Spinal cord (tissue), 10 donors: Measurements from ENCODE around the gene ATXN1. TPM values are rescaled to one million over a fixed set of nuclear protein-coding genes. Genes with fewer than 3 reads are reported as not detected.
"Not testable (repeated sequence)": the region's sequence is repeated elsewhere in the genome, so short reads cannot be mapped to it uniquely, and the experiment has no call there.

Experiments
- DNase-seq, 6 donors: peaks; one replicate each; pipeline versions ENCODE4 v3.0.0 to v3.0.0-alpha.2; 2013 to 2015; ENCODE audit warnings: low spot score in 6 of 6, low read depth in 4 of 6
- H3K27ac ChIP-seq: one replicate; pipeline ENCODE4 v1.5.1; 2013; ENCODE audit warnings: low read depth, low read length, control low read depth
- H3K27me3 ChIP-seq: one replicate; pipeline ENCODE4 v1.6.1; 2013; ENCODE audit warnings: low read length; ENCODE audit not compliant: control insufficient read depth, insufficient read depth
- H3K36me3 ChIP-seq: one replicate; pipeline ENCODE4 v1.6.1; 2013; ENCODE audit warnings: low read length; ENCODE audit not compliant: control insufficient read depth, insufficient read depth
- H3K4me1 ChIP-seq: one replicate; pipeline ENCODE4 v1.6.1; 2013; ENCODE audit warnings: low read length; ENCODE audit not compliant: control insufficient read depth, insufficient read depth
- H3K4me3 ChIP-seq: one replicate; pipeline ENCODE4 v1.5.1; 2013; ENCODE audit warnings: low read depth, low read length, control low read depth
- H3K9me3 ChIP-seq: one replicate; pipeline ENCODE4 v1.6.1; 2013; ENCODE audit warnings: low read length; ENCODE audit not compliant: control insufficient read depth, insufficient read depth
- WGBS: methylation state at CpG from one replicate; pipeline ENCODE4 v1.1.5; 2013; ENCODE audit warnings: missing lambda C conversion rate; ENCODE audit not compliant: insufficient coverage; 5-methylcytosine and 5-hydroxymethylcytosine counted together
- polyA plus RNA-seq, 2 donors: library from polyadenylated mRNA; unstranded; fragments of 120-200 nt; gene quantifications; one replicate each; pipeline ENCODE4 v1.2.1, GENCODE V29; 2013; ENCODE audit not compliant: insufficient read length in 2 of 2
- total RNA-seq, 2 donors: library from RNA; depleted of rRNA in 1 of 2; stranded (reverse); fragments of 120-200 nt in 1 of 2; fragments of >200 nt in 1 of 2; gene quantifications; one replicate each; pipeline versions ENCODE4 v1.2.3 to v1.2.4, GENCODE V29; 2013 to 2014
- donor health status: healthy.

Gene ATXN1
- total and polyA plus RNA-seq, 4 donors, result 20.2 to 50.1 (median 31.7) TPM

GRCh38 chr6:16380220-16380809 is 380.9 kb downstream of the ATXN1 start:
- Histone ChIP-seq H3K27ac (no peak overlapping the region), H3K4me3 (no peak overlapping the region), H3K27me3 (no peaks in the 10 kb centered on the region), H3K4me1 (peaks cover 3% of the 10 kb centered on the region), H3K36me3 (no peaks in the 10 kb centered on the region), H3K9me3 (no peaks in the 10 kb centered on the region)
- DNase-seq, result peak in 2 of 6 donors; percentile 35 to 55
- WGBS, result 80% methylated on average over 2 of the region's 5 CpGs

GRCh38 chr6:16378360-16378759 is 382.9 kb downstream of the ATXN1 start:
- not testable (repeated sequence) for H3K9me3 ChIP-seq, H3K4me3 ChIP-seq, H3K36me3 ChIP-seq, H3K27ac ChIP-seq, H3K27me3 ChIP-seq, H3K4me1 ChIP-seq, DNase-seq
- WGBS, result 100% methylated on average over 3 of the region's 4 CpGs

GRCh38 chr6:16377470-16377869 is 383.8 kb downstream of the ATXN1 start:
- no peaks in the 10 kb centered on the region for H3K36me3 ChIP-seq
- no peak for DNase-seq
- H3K27ac ChIP-seq, result no peak overlapping the region
- no peak overlapping the region for H3K4me3 ChIP-seq
- no peaks in the 10 kb centered on the region for H3K27me3 ChIP-seq
- peaks cover 10% of the 10 kb centered on the region for H3K4me1 ChIP-seq
- WGBS, result 94% methylated on average over 9 of the region's 9 CpGs
- H3K9me3 ChIP-seq, result no peaks in the 10 kb centered on the region

GRCh38 chr6:16375843-16376242 is 385.4 kb downstream of the ATXN1 start:
- no CpG with 5 or more reads among the region's 3 CpGs for WGBS
- Histone ChIP-seq H3K9me3 (no peaks in the 10 kb centered on the region), H3K4me3 (no peak overlapping the region), H3K27ac (no peak overlapping the region), H3K4me1 (peaks cover 10% of the 10 kb centered on the region), H3K36me3 (no peaks in the 10 kb centered on the region), H3K27me3 (no peaks in the 10 kb centered on the region)
- DNase-seq, result peak in 1 of 6 donors; percentile 45

GRCh38 chr6:16375206-16375605 is 386.1 kb downstream of the ATXN1 start:
- WGBS, result 20% methylated on average over 1 of the region's 1 CpG
- Histone ChIP-seq H3K4me3 (no peak overlapping the region), H3K27me3 (no peaks in the 10 kb centered on the region), H3K27ac (no peak overlapping the region), H3K9me3 (no peaks in the 10 kb centered on the region), H3K36me3 (no peaks in the 10 kb centered on the region), H3K4me1 (peaks cover 10% of the 10 kb centered on the region)
- DNase-seq, result no peak

GRCh38 chr6:16374461-16375200 is 386.6 kb downstream of the ATXN1 start:
- Histone ChIP-seq H3K4me1 (peaks cover 10% of the 10 kb centered on the region), H3K9me3 (no peaks in the 10 kb centered on the region), H3K4me3 (no peak overlapping the region), H3K27ac (no peak overlapping the region), H3K27me3 (no peaks in the 10 kb centered on the region), H3K36me3 (no peaks in the 10 kb centered on the region)
- WGBS, result 37% methylated on average over 8 of the region's 10 CpGs
- peak in 1 of 6 donors; percentile 35 for DNase-seq

- no CpG with 5 or more reads among the region's 3 CpGs for WGBS
- Histone ChIP-seq H3K36me3 (no peaks in the 10 kb centered on the region), H3K9me3 (no peaks in the 10 kb centered on the region)
These were observed 387.2 kb downstream of the ATXN1 start for GRCh38 chr6:16374016-16374415.

GRCh38 chr6:16372029-16372776 is 389.1 kb downstream of the ATXN1 start:
- H3K4me1 ChIP-seq, result peaks cover 6% of the 10 kb centered on the region
- H3K27ac ChIP-seq, result no peak overlapping the region
- H3K36me3 ChIP-seq, result no peaks in the 10 kb centered on the region
- no CpG with 5 or more reads among the region's 1 CpG for WGBS
- H3K9me3 ChIP-seq, result no peaks in the 10 kb centered on the region
- no peak overlapping the region for H3K4me3 ChIP-seq
- no peaks in the 10 kb centered on the region for H3K27me3 ChIP-seq
- no peak for DNase-seq

More at GRCh38 chr6:16374016-16374415, 387.2 kb downstream of the ATXN1 start:
- Histone ChIP-seq H3K27me3 (no peaks in the 10 kb centered on the region), H3K4me1 (peaks cover 10% of the 10 kb centered on the region), H3K4me3 (no peak overlapping the region), H3K27ac (no peak overlapping the region)
- no peak for DNase-seq

GRCh38 chr6:16371401-16371800 is 389.9 kb downstream of the ATXN1 start:
- WGBS, result 100% methylated on average over 1 of the region's 1 CpG
- H3K36me3 ChIP-seq, result no peaks in the 10 kb centered on the region
- DNase-seq, result no peak
- peaks cover 6% of the 10 kb centered on the region for H3K4me1 ChIP-seq
- H3K9me3 ChIP-seq, result no peaks in the 10 kb centered on the region
- no peaks in the 10 kb centered on the region for H3K27me3 ChIP-seq
- no peak overlapping the region for H3K4me3 ChIP-seq
- H3K27ac ChIP-seq, result no peak overlapping the region
